SU-DHL-6 (cell line): ENCODE data around the gene SDF2L1.

ENCODE experiments used
- CTCF ChIP-seq: fragments of 200-600 bp; sonication (generic); IDR thresholded peaks from one replicate; pipeline ENCODE4 v1.5.1; 2017; ENCODE audit warnings: antibody characterized with exemption, mild to moderate bottlenecking, low read length, moderate library complexity; ENCODE audit not compliant: insufficient read depth, poor library complexity, severe bottlenecking
- EZH2phosphoT487 ChIP-seq: fragments of 200-600 bp; sonication (generic), shearing (Covaris generic); conservative IDR thresholded peaks from 2 replicates; pipeline ENCODE4 v1.6.1; 2018; ENCODE audit warnings: mild to moderate bottlenecking, antibody characterized with exemption, low read length, moderate library complexity, mixed read lengths

DNA sequence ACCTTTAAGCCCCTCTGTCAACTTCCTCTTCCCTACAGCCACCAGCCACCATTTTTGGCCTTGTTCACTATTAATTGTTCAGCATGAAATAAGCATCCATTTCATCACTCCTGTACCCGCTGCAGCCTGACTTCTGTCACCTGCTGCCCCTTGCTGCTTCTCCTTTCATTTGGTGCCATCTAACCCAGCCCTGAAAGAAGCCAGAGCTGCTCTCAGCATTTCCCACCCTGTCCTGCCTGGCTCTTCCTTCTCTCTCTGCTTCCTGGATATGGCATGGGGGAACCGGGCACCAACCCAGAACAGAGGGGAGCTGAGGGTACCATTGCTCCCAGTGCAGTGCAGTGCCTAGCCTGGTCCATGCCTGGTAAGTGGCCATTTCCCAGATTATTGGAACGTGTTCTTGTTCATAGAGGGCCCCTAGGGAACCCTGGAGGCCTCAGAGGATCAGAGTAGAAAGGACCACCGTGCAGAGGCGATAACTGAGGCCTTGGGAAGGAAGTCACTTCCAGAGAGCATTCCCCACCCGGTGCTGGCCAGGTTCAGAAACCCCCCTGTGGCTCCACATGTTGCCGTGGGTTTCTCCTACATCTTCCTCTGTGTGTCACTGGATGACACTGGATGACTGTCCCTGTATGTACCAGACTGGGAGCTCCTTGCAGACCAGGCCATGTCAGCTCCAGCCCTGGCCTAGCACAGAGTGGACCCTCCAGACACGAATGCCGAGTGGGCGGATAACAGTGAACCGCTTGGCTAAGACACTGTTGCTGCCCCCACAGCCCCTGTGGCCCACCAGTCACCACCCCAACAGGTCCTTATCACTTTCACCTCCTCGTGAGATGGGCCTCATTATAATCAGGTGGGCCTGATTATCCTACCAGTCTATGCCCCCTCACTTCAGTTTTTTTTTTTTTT is 17.0 kb upstream of the SDF2L1 start:
- TF ChIP-seq CTCF (no peak), EZH2phosphoT487 (no peak)
